HEK293 (cell line): ENCODE measurements around the gene DMKN.

ENCODE experiments used
- BCL11A ChIP-seq: fragments of 450-650 bp; formaldehyde crosslinking; IDR thresholded peaks from 2 replicates; pipeline ENCODE4 v1.5.1; 2016; ENCODE audit warnings: low read depth, missing biosample characterization, missing genetic modification characterization
- IKZF3 ChIP-seq: fragments of 450-650 bp; IDR thresholded peaks from 2 replicates; pipeline ENCODE4 v1.5.0; 2018; ENCODE audit warnings: missing biosample characterization, mild to moderate bottlenecking, missing genetic modification characterization, moderate library complexity
- KLF10 ChIP-seq: fragments of 450-650 bp; IDR thresholded peaks from 2 replicates; pipeline ENCODE4 v1.5.1; 2018; ENCODE audit warnings: missing biosample characterization, mild to moderate bottlenecking, missing genetic modification characterization
- SP2 ChIP-seq: fragments of 450-650 bp; formaldehyde crosslinking; IDR thresholded peaks from 2 replicates; pipeline ENCODE4 v1.5.1; 2016; ENCODE audit warnings: missing biosample characterization, missing genetic modification characterization
- ZNF169 ChIP-seq: fragments of 450-650 bp; formaldehyde crosslinking; IDR thresholded peaks from 2 replicates; pipeline ENCODE4 v1.5.1; 2016; ENCODE audit warnings: missing biosample characterization, missing genetic modification characterization
- ZNF423 ChIP-seq: fragments of 450-650 bp; formaldehyde crosslinking; IDR thresholded peaks from 2 replicates; pipeline ENCODE4 v1.5.1; 2016; ENCODE audit warnings: missing biosample characterization, missing genetic modification characterization
- TF ChIP-seq, protein P1 (sequence below): fragments of 450-650 bp; formaldehyde crosslinking; IDR thresholded peaks from 2 replicates; pipeline ENCODE4 v1.5.1; 2016; ENCODE audit warnings: missing biosample characterization, missing genetic modification characterization
- TF ChIP-seq, protein P2 (sequence below): fragments of 450-650 bp; formaldehyde crosslinking; IDR thresholded peaks from 2 replicates; pipeline ENCODE4 v1.5.0; 2017; ENCODE audit warnings: missing biosample characterization, missing genetic modification characterization, borderline replicate concordance

DNA sequence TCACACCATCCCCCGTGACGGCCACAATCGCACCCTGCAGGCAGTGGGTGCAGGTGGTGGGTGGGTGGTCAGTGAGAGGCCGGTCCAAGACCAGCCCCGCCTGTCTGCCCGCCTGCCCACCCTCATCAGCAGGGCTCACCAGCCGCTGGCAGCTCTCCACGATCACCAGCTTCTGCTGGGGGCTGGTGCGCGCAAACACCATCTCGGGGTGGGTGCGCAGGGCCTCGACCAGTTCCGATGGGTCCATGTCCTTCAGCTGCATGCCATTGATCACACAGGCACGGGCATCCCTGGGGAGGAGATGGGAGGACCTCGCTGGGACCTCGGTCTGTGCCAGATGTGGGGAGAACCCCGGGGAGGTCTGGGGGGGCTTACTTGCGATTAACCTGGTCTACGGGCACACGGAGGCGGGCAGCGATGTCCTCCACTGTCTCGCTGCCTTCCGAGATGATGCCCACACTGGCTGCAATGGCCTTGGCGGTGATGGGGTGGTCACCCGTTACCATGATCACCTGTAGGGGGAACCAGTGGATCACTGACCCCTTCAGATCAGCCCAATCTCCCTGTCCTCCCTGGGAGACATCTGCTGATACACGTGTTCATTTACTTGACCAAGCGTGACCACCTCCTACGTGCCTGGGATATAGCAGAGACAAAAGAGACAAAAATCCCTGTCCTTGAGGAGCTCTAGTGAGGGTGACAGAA lies 42.0 kb upstream of the DMKN start:
- no peak for TF ChIP-seq BCL11A (tag by site-specific recombination)
- TF ChIP-seq, protein P1, sequence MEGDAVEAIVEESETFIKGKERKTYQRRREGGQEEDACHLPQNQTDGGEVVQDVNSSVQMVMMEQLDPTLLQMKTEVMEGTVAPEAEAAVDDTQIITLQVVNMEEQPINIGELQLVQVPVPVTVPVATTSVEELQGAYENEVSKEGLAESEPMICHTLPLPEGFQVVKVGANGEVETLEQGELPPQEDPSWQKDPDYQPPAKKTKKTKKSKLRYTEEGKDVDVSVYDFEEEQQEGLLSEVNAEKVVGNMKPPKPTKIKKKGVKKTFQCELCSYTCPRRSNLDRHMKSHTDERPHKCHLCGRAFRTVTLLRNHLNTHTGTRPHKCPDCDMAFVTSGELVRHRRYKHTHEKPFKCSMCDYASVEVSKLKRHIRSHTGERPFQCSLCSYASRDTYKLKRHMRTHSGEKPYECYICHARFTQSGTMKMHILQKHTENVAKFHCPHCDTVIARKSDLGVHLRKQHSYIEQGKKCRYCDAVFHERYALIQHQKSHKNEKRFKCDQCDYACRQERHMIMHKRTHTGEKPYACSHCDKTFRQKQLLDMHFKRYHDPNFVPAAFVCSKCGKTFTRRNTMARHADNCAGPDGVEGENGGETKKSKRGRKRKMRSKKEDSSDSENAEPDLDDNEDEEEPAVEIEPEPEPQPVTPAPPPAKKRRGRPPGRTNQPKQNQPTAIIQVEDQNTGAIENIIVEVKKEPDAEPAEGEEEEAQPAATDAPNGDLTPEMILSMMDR, result peak; percentile 88
- no peak for TF ChIP-seq ZNF169 (tag by site-specific recombination)
- TF ChIP-seq IKZF3 (tag by site-specific recombination), result no peak
- no peak for TF ChIP-seq ZNF423 (tag by site-specific recombination)
- TF ChIP-seq KLF10 (tag by site-specific recombination), result no peak
- TF ChIP-seq, protein P2, sequence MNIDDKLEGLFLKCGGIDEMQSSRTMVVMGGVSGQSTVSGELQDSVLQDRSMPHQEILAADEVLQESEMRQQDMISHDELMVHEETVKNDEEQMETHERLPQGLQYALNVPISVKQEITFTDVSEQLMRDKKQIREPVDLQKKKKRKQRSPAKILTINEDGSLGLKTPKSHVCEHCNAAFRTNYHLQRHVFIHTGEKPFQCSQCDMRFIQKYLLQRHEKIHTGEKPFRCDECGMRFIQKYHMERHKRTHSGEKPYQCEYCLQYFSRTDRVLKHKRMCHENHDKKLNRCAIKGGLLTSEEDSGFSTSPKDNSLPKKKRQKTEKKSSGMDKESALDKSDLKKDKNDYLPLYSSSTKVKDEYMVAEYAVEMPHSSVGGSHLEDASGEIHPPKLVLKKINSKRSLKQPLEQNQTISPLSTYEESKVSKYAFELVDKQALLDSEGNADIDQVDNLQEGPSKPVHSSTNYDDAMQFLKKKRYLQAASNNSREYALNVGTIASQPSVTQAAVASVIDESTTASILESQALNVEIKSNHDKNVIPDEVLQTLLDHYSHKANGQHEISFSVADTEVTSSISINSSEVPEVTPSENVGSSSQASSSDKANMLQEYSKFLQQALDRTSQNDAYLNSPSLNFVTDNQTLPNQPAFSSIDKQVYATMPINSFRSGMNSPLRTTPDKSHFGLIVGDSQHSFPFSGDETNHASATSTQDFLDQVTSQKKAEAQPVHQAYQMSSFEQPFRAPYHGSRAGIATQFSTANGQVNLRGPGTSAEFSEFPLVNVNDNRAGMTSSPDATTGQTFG (tag by site-specific recombination), result no peak
- TF ChIP-seq SP2 (tag by site-specific recombination), result no peak
